VCaP (cell line): ENCODE results near the gene IRF9.

Source experiments
- H3K27ac ChIP-seq: fragments of 450-650 bp; 2 replicates; pipeline ENCODE4 v1.5.1; 2017
- TF ChIP-seq, protein P1 (sequence below): fragments of 450-650 bp; conservative IDR thresholded peaks from 2 replicates; pipeline ENCODE4 v1.5.1; 2017; ENCODE audit warnings: mild to moderate bottlenecking, moderate library complexity

IRF9 gene

DNA sequence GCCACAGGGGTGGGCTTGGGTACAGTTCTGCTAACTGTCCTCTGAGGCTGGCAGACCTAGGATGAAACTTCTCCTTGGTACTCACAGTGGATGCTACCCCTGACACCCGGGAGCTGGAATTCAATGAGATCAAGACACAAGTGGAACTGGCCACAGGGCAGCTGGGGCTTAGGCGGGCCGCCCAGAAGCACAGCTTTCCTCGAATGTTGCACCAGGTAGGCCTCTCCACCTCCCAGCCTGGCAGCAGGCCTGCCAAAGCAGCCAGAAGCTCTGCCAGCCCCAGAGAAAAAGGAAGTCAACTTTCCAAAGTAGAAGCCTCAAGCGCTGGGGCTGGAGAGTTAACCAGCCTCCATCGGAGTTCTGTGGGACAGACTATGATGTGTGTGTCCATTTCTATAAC is 43.9 kb upstream of the IRF9 start:
- TF ChIP-seq, protein P1, sequence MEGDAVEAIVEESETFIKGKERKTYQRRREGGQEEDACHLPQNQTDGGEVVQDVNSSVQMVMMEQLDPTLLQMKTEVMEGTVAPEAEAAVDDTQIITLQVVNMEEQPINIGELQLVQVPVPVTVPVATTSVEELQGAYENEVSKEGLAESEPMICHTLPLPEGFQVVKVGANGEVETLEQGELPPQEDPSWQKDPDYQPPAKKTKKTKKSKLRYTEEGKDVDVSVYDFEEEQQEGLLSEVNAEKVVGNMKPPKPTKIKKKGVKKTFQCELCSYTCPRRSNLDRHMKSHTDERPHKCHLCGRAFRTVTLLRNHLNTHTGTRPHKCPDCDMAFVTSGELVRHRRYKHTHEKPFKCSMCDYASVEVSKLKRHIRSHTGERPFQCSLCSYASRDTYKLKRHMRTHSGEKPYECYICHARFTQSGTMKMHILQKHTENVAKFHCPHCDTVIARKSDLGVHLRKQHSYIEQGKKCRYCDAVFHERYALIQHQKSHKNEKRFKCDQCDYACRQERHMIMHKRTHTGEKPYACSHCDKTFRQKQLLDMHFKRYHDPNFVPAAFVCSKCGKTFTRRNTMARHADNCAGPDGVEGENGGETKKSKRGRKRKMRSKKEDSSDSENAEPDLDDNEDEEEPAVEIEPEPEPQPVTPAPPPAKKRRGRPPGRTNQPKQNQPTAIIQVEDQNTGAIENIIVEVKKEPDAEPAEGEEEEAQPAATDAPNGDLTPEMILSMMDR, result no peak
- no peak overlapping the region for H3K27ac ChIP-seq

DNA sequence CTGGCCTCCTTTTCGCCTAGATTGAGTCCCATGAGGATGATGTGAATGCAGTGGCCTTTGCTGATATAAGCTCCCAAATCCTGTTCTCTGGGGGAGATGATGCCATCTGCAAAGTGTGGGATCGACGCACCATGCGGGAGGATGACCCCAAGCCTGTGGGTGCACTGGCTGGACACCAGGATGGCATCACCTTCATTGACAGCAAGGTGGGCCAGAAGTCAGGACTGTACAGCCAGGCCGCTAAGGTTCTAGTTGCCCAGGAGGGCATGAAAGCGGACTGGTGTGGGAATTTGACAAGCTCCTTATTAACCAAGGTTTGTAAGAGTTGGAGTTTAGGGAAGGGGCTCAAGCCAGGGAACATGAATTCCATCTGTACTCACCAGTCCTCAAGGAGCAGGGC is 41.4 kb upstream of the IRF9 start:
- no peak overlapping the region for H3K27ac ChIP-seq
- TF ChIP-seq, protein P1, result no peak

- TF ChIP-seq, protein P1, result no peak
- H3K27ac ChIP-seq, result no peak overlapping the region
Observed at GRCh38 chr14:24121210-24121609, 39.9 kb upstream of the IRF9 start.

GRCh38 chr14:24122416-24122815 is 38.6 kb upstream of the IRF9 start:
- TF ChIP-seq, protein P1, result no peak
- no peak overlapping the region for H3K27ac ChIP-seq

DNA sequence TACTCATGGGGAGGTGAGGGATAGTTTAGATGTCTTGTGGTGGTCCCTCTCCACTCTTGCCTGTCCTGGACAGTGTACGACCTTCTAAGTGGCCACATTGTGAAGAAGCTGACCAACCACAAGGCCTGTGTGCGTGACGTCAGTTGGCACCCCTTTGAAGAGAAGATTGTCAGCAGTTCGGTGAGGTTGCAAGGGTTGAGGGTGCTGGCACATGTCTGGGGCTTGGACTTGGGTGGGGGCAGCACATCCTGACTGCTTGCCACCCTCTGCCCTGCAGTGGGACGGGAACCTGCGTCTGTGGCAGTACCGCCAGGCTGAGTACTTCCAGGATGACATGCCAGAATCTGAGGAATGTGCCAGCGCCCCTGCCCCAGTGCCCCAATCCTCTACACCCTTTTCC is 38.2 kb upstream of the IRF9 start:
- TF ChIP-seq, protein P1, result no peak
- no peak overlapping the region for H3K27ac ChIP-seq

- H3K27ac ChIP-seq, result no peak overlapping the region
- TF ChIP-seq, protein P1, result no peak
Observed at GRCh38 chr14:24123424-24124417, 37.3 kb upstream of the IRF9 start.

- TF ChIP-seq, protein P1, result no peak
- no peak overlapping the region for H3K27ac ChIP-seq
Observed at GRCh38 chr14:24126939-24127338, 34.1 kb upstream of the IRF9 start.
